GM23338 (cell line): ENCODE measurements around the gene CASTOR1. TPM values are rescaled to one million over a fixed set of nuclear protein-coding genes. Genes with fewer than 3 reads are reported as not detected.

Experiments
- ATAC-seq: fragments of 200-7000 bp; cut with Tn5 transposase; 3 replicates; pipeline ENCODE4 v1.9.1; 2020
- DNase-seq: peaks from one replicate; pipeline ENCODE4 v3.0.0-alpha.2; 2015; ENCODE audit warnings: low spot score
- H2AFZ ChIP-seq: fragments of 200-600 bp; sonication (generic); 2 replicates; pipeline ENCODE4 v1.8.0; 2016; ENCODE audit warnings: antibody characterized with exemption, mild to moderate bottlenecking, moderate library complexity
- H3F3A ChIP-seq: fragments of 200-600 bp; sonication (generic); replicated peaks from 2 replicates; pipeline ENCODE4 v1.8.0; 2017; ENCODE audit warnings: antibody characterized with exemption, mixed run types, low read depth
- H3K27ac ChIP-seq: fragments of 200-600 bp; sonication (generic); 2 replicates; pipeline ENCODE4 v1.6.1; 2016; ENCODE audit warnings: low read depth
- H3K27me3 ChIP-seq: fragments of 200-600 bp; sonication (generic); 2 replicates; pipeline ENCODE4 v1.8.0; 2016; ENCODE audit warnings: mild to moderate bottlenecking, mixed run types, moderate library complexity; ENCODE audit not compliant: insufficient read depth
- H3K36me3 ChIP-seq: fragments of 200-600 bp; sonication (generic); 2 replicates; pipeline ENCODE4 v1.8.0; 2016; ENCODE audit warnings: mild to moderate bottlenecking; ENCODE audit not compliant: insufficient read depth
- H3K4me1 ChIP-seq: fragments of 200-600 bp; sonication (generic); 2 replicates; pipeline ENCODE4 v1.8.0; 2016; ENCODE audit warnings: mild to moderate bottlenecking, moderate library complexity; ENCODE audit not compliant: insufficient read depth
- H3K4me2 ChIP-seq: fragments of 200-600 bp; sonication (generic); 2 replicates; pipeline ENCODE4 v1.7.1; 2017; ENCODE audit warnings: mixed run types
- H3K4me3 ChIP-seq: fragments of 200-600 bp; sonication (generic); 2 replicates; pipeline ENCODE4 v1.6.1; 2016; ENCODE audit warnings: mixed run types
- H3K79me2 ChIP-seq: fragments of 200-600 bp; sonication (generic); replicated peaks from 2 replicates; pipeline ENCODE4 v1.8.0; 2017; ENCODE audit warnings: mild to moderate bottlenecking; ENCODE audit not compliant: insufficient read depth
- H3K9me2 ChIP-seq: fragments of 200-600 bp; sonication (generic); 2 replicates; pipeline ENCODE4 v1.8.0; 2017; ENCODE audit not compliant: insufficient read depth
- H4K20me1 ChIP-seq: fragments of 200-600 bp; sonication (generic); replicated peaks from 2 replicates; pipeline ENCODE4 v1.8.0; 2017; ENCODE audit warnings: mild to moderate bottlenecking; ENCODE audit not compliant: insufficient read depth
- H3K27ac Mint-ChIP-seq: 2 replicates; pipeline ENCODE4 v1.8.0; 2020; ENCODE audit warnings: inconsistent platforms, mild to moderate bottlenecking, moderate library complexity, mixed read lengths
- H3K27me3 Mint-ChIP-seq: 3 replicates; pipeline ENCODE4 v1.8.0; 2022; ENCODE audit warnings: low read depth, mild to moderate bottlenecking, moderate library complexity, mixed read lengths, inconsistent platforms; ENCODE audit not compliant: insufficient read depth, poor library complexity
- H3K36me3 Mint-ChIP-seq: 3 replicates; pipeline ENCODE4 v1.8.0; 2021; ENCODE audit warnings: low read depth, mild to moderate bottlenecking, inconsistent platforms, moderate library complexity, mixed read lengths
- H3K4me1 Mint-ChIP-seq: 3 replicates; pipeline ENCODE4 v1.8.0; 2020; ENCODE audit warnings: mild to moderate bottlenecking, inconsistent platforms, mixed read lengths
- H3K4me3 Mint-ChIP-seq: 3 replicates; pipeline ENCODE4 v1.8.0; 2021; ENCODE audit warnings: moderate library complexity, mild to moderate bottlenecking, inconsistent platforms, mixed read lengths
- H3K9me3 Mint-ChIP-seq: 3 replicates; pipeline ENCODE4 v1.8.0; 2020; ENCODE audit warnings: moderate library complexity, mild to moderate bottlenecking, inconsistent platforms, mixed read lengths
- CTCF ChIP-seq, 2 experiments: fragments of 200-600 bp in 1 of 2; sonication (generic) in 1 of 2; conservative IDR thresholded peaks; 2 replicates each; pipeline versions ENCODE4 v1.5.1 to v1.6.1; 2016 to 2017; ENCODE audit warnings: antibody characterized with exemption in 2 of 2, low read depth in 2 of 2, mild to moderate bottlenecking in 2 of 2, moderate library complexity in 1 of 2
- EZH2 ChIP-seq: fragments of 200-600 bp; sonication (generic); IDR thresholded peaks from one replicate; pipeline ENCODE4 v1.8.0; 2017; ENCODE audit warnings: antibody characterized with exemption, mild to moderate bottlenecking, low read depth; ENCODE audit not compliant: unreplicated experiment
- NANOG ChIP-seq: IDR thresholded peaks from 2 replicates; pipeline ENCODE4 v1.6.1; 2016; ENCODE audit warnings: antibody characterized with exemption, borderline replicate concordance
- REST ChIP-seq: IDR thresholded peaks from one replicate; pipeline ENCODE4 v1.6.1; 2018; ENCODE audit warnings: antibody characterized with exemption; ENCODE audit not compliant: unreplicated experiment
- STAT1 ChIP-seq: IDR thresholded peaks from one replicate; pipeline ENCODE4 v1.6.1; 2016; ENCODE audit warnings: antibody characterized with exemption; ENCODE audit not compliant: unreplicated experiment
- ZNF114 ChIP-seq: fragments of 250-450 bp; sonication (Bioruptor Pico); IDR thresholded peaks from 2 replicates; pipeline ENCODE4 v1.5.0; 2020; ENCODE audit warnings: mild to moderate bottlenecking, moderate library complexity
- ZNF331 ChIP-seq: fragments of 250-450 bp; sonication (Bioruptor Pico); IDR thresholded peaks from 2 replicates; pipeline ENCODE4 v1.5.0; 2020; ENCODE audit warnings: low read depth, mild to moderate bottlenecking, moderate library complexity
- polyA plus RNA-seq: library from polyadenylated mRNA; unstranded; fragments of >200 nt; fragmentation: Nextera tagmentation; extraction: Ambion mirVana; gene quantifications from 2 replicates; pipeline ENCODE4 v1.2.1, GENCODE V29; 2016
- total RNA-seq: library from RNA; depleted of rRNA; stranded (reverse); fragments of >200 nt; shearing (Covaris generic); gene quantifications from 2 replicates; pipeline ENCODE4 v1.2.3, GENCODE V29; 2014

Gene CASTOR1
- total and polyA plus RNA-seq, 2 experiments from 2014 or later = 11.3 to 23.2 TPM

GRCh38 chr22:30328466-30329049 lies 39.3 kb upstream of the CASTOR1 start (continued):
- no peak for TF ChIP-seq NANOG
- no peak for TF ChIP-seq ZNF114 (CRISPR knock-in tag)
- TF ChIP-seq REST = no peak
- TF ChIP-seq STAT1 = no peak
- TF ChIP-seq ZNF331 (CRISPR knock-in tag) = no peak
- no peak for TF ChIP-seq EZH2
- TF ChIP-seq CTCF (conservative IDR thresholded peaks at IDR 0.05; ENCODE audit: low read depth in 2 of 2) = no peak

- H3K36me3 Mint-ChIP-seq = peaks cover 20% of the 10 kb centered on the region
- Histone ChIP-seq H3K36me3 (peaks cover 7% of the 10 kb centered on the region; the same call in 1 of the 2 replicates), H3K9me2 (no peaks in the 10 kb centered on the region), H3K27ac (peak overlapping the region; percentile 7; the same call in 1 of the 2 replicates), H3K27me3 (no peaks in the 10 kb centered on the region), H3K4me2 (no peak overlapping the region), H3K79me2 (no peaks in the 10 kb centered on the region), H3K4me1 (peaks cover 6% of the 10 kb centered on the region), H4K20me1 (peaks cover 11% of the 10 kb centered on the region; the same call in 1 of the 2 replicates), H3K4me3 (no peak overlapping the region), H3F3A (peaks cover 9% of the 10 kb centered on the region), H2AFZ (no peak overlapping the region)
- TF ChIP-seq ZNF331 (CRISPR knock-in tag) (no peak), CTCF (conservative IDR thresholded peaks at IDR 0.05; ENCODE audit: low read depth in 2 of 2) (peak; percentile 46 to 55)
- H3K27ac Mint-ChIP-seq = peak overlapping the region; percentile 83; the same call in 1 of the 2 replicates
- ATAC-seq (peak; percentile 72), DNase-seq (peak; percentile 72)
- H3K4me1 Mint-ChIP-seq = peaks cover 25% of the 10 kb centered on the region
- H3K9me3 Mint-ChIP-seq = no peaks in the 10 kb centered on the region
- H3K4me3 Mint-ChIP-seq = peak overlapping the region; percentile 70
- H3K27me3 Mint-ChIP-seq = peaks cover 5% of the 10 kb centered on the region
These were observed 38.6 kb upstream of the CASTOR1 start for GRCh38 chr22:30327864-30328345.
